ENCODE measurements around the gene ECD.
"Not testable (repeated sequence)": the region's sequence is repeated elsewhere in the genome, so short reads cannot be mapped to it uniquely, and the experiment has no call there.

The ECD gene

GRCh38 chr10:73156054-73156453 is 11.8 kb downstream of the ECD start:
- H3K9ac ChIP-seq (ENCODE audit: low read length): no peak overlapping the region
- no peaks in the 10 kb centered on the region for H3K27me3 ChIP-seq (ENCODE audit: control insufficient read depth, insufficient read depth, low read length)
- H3K4me1 ChIP-seq (ENCODE audit: control insufficient read depth, low read depth, low read length): no peaks in the 10 kb centered on the region
- H3K4me3 ChIP-seq (ENCODE audit: low read length): no peak overlapping the region
- H3K36me3 ChIP-seq (ENCODE audit: control insufficient read depth, low read depth, low read length): peaks cover 38% of the 10 kb centered on the region
- H3K9me3 ChIP-seq (ENCODE audit: control insufficient read depth, low read depth, low read length): no peaks in the 10 kb centered on the region
- H3K27ac ChIP-seq (ENCODE audit: low read length): no peak overlapping the region

- Histone ChIP-seq H3K9ac (ENCODE audit: low read length) (no peak overlapping the region), H3K9me3 (ENCODE audit: control insufficient read depth, low read depth, low read length) (no peaks in the 10 kb centered on the region), H3K27ac (ENCODE audit: low read length) (no peak overlapping the region), H3K4me3 (ENCODE audit: low read length) (no peak overlapping the region), H3K4me1 (ENCODE audit: control insufficient read depth, low read depth, low read length) (no peaks in the 10 kb centered on the region), H3K27me3 (ENCODE audit: control insufficient read depth, insufficient read depth, low read length) (no peaks in the 10 kb centered on the region), H3K36me3 (ENCODE audit: control insufficient read depth, low read depth, low read length) (peaks cover 46% of the 10 kb centered on the region)
Measured at GRCh38 chr10:73152009-73152408, 15.8 kb downstream of the ECD start.

GRCh38 chr10:73150633-73151413 is 17.0 kb downstream of the ECD start:
- not testable (repeated sequence) for H3K9me3 ChIP-seq (ENCODE audit: control insufficient read depth, low read depth, low read length); H3K9ac ChIP-seq (ENCODE audit: low read length); H3K27me3 ChIP-seq (ENCODE audit: control insufficient read depth, insufficient read depth, low read length); H3K27ac ChIP-seq (ENCODE audit: low read length); H3K4me1 ChIP-seq (ENCODE audit: control insufficient read depth, low read depth, low read length); H3K4me3 ChIP-seq (ENCODE audit: low read length)
- H3K36me3 ChIP-seq (ENCODE audit: control insufficient read depth, low read depth, low read length): peaks cover 46% of the 10 kb centered on the region

GRCh38 chr10:73141603-73142002 is 26.2 kb downstream of the ECD start:
- Histone ChIP-seq H3K27ac (ENCODE audit: low read length) (no peak overlapping the region), H3K27me3 (ENCODE audit: control insufficient read depth, insufficient read depth, low read length) (no peaks in the 10 kb centered on the region), H3K9me3 (ENCODE audit: control insufficient read depth, low read depth, low read length) (no peaks in the 10 kb centered on the region), H3K36me3 (ENCODE audit: control insufficient read depth, low read depth, low read length) (peaks cover 46% of the 10 kb centered on the region), H3K4me3 (ENCODE audit: low read length) (no peak overlapping the region), H3K4me1 (ENCODE audit: control insufficient read depth, low read depth, low read length) (no peaks in the 10 kb centered on the region), H3K9ac (ENCODE audit: low read length) (no peak overlapping the region)

GRCh38 chr10:73139251-73139650 is 28.6 kb downstream of the ECD start:
- H3K36me3 ChIP-seq (ENCODE audit: control insufficient read depth, low read depth, low read length): peaks cover 56% of the 10 kb centered on the region

GRCh38 chr10:73136627-73137026 is 31.2 kb downstream of the ECD start:
- H3K36me3 ChIP-seq (ENCODE audit: control insufficient read depth, low read depth, low read length): peaks cover 61% of the 10 kb centered on the region
- H3K9me3 ChIP-seq (ENCODE audit: control insufficient read depth, low read depth, low read length): no peaks in the 10 kb centered on the region
- H3K27me3 ChIP-seq (ENCODE audit: control insufficient read depth, insufficient read depth, low read length): no peaks in the 10 kb centered on the region
- no peak overlapping the region for H3K27ac ChIP-seq (ENCODE audit: low read length)
- H3K4me1 ChIP-seq (ENCODE audit: control insufficient read depth, low read depth, low read length): no peaks in the 10 kb centered on the region
- no peak overlapping the region for H3K4me3 ChIP-seq (ENCODE audit: low read length)
- no peak overlapping the region for H3K9ac ChIP-seq (ENCODE audit: low read length)

More at GRCh38 chr10:73139251-73139650, 28.6 kb downstream of the ECD start:
- Histone ChIP-seq H3K4me1 (ENCODE audit: control insufficient read depth, low read depth, low read length) (no peaks in the 10 kb centered on the region), H3K27me3 (ENCODE audit: control insufficient read depth, insufficient read depth, low read length) (no peaks in the 10 kb centered on the region), H3K9me3 (ENCODE audit: control insufficient read depth, low read depth, low read length) (no peaks in the 10 kb centered on the region), H3K9ac (ENCODE audit: low read length) (no peak overlapping the region), H3K27ac (ENCODE audit: low read length) (no peak overlapping the region), H3K4me3 (ENCODE audit: low read length) (no peak overlapping the region)

GRCh38 chr10:73134727-73135126 is 33.1 kb downstream of the ECD start:
- Histone ChIP-seq H3K4me3 (ENCODE audit: low read length) (no peak overlapping the region), H3K27me3 (ENCODE audit: control insufficient read depth, insufficient read depth, low read length) (no peaks in the 10 kb centered on the region), H3K4me1 (ENCODE audit: control insufficient read depth, low read depth, low read length) (no peaks in the 10 kb centered on the region), H3K27ac (ENCODE audit: low read length) (no peak overlapping the region), H3K9me3 (ENCODE audit: control insufficient read depth, low read depth, low read length) (no peaks in the 10 kb centered on the region), H3K9ac (ENCODE audit: low read length) (no peak overlapping the region), H3K36me3 (ENCODE audit: control insufficient read depth, low read depth, low read length) (peaks cover 70% of the 10 kb centered on the region)

GRCh38 chr10:73131913-73132686 is 35.7 kb downstream of the ECD start:
- no peak overlapping the region for H3K4me3 ChIP-seq (ENCODE audit: low read length)
- H3K9me3 ChIP-seq (ENCODE audit: control insufficient read depth, low read depth, low read length): no peaks in the 10 kb centered on the region
- no peak overlapping the region for H3K27ac ChIP-seq (ENCODE audit: low read length)
- H3K36me3 ChIP-seq (ENCODE audit: control insufficient read depth, low read depth, low read length): peaks cover 52% of the 10 kb centered on the region
- no peaks in the 10 kb centered on the region for H3K4me1 ChIP-seq (ENCODE audit: control insufficient read depth, low read depth, low read length)
- H3K27me3 ChIP-seq (ENCODE audit: control insufficient read depth, insufficient read depth, low read length): no peaks in the 10 kb centered on the region
- H3K9ac ChIP-seq (ENCODE audit: low read length): no peak overlapping the region

- no peaks in the 10 kb centered on the region for H3K4me1 ChIP-seq (ENCODE audit: control insufficient read depth, low read depth, low read length)
- no peak overlapping the region for H3K9ac ChIP-seq (ENCODE audit: low read length)
- no peaks in the 10 kb centered on the region for H3K9me3 ChIP-seq (ENCODE audit: control insufficient read depth, low read depth, low read length)
- peaks cover 49% of the 10 kb centered on the region for H3K36me3 ChIP-seq (ENCODE audit: control insufficient read depth, low read depth, low read length)
- no peak overlapping the region for H3K27ac ChIP-seq (ENCODE audit: low read length)
- no peaks in the 10 kb centered on the region for H3K27me3 ChIP-seq (ENCODE audit: control insufficient read depth, insufficient read depth, low read length)
- no peak overlapping the region for H3K4me3 ChIP-seq (ENCODE audit: low read length)
Measured at GRCh38 chr10:73131301-73131700, 36.5 kb downstream of the ECD start.

- no peaks in the 10 kb centered on the region for H3K9me3 ChIP-seq (ENCODE audit: control insufficient read depth, low read depth, low read length)
- no peak overlapping the region for H3K27ac ChIP-seq (ENCODE audit: low read length)
- no peaks in the 10 kb centered on the region for H3K27me3 ChIP-seq (ENCODE audit: control insufficient read depth, insufficient read depth, low read length)
- no peaks in the 10 kb centered on the region for H3K4me1 ChIP-seq (ENCODE audit: control insufficient read depth, low read depth, low read length)
- H3K36me3 ChIP-seq (ENCODE audit: control insufficient read depth, low read depth, low read length): peaks cover 14% of the 10 kb centered on the region
- no peak overlapping the region for H3K4me3 ChIP-seq (ENCODE audit: low read length)
- no peak overlapping the region for H3K9ac ChIP-seq (ENCODE audit: low read length)
Measured at GRCh38 chr10:73126343-73126742, 41.5 kb downstream of the ECD start.

GRCh38 chr10:73119952-73120351 is 47.9 kb downstream of the ECD start:
- no peaks in the 10 kb centered on the region for H3K27me3 ChIP-seq (ENCODE audit: control insufficient read depth, insufficient read depth, low read length)
- H3K36me3 ChIP-seq (ENCODE audit: control insufficient read depth, low read depth, low read length): no peaks in the 10 kb centered on the region
- H3K9ac ChIP-seq (ENCODE audit: low read length): no peak overlapping the region
- H3K27ac ChIP-seq (ENCODE audit: low read length): no peak overlapping the region
- no peaks in the 10 kb centered on the region for H3K9me3 ChIP-seq (ENCODE audit: control insufficient read depth, low read depth, low read length)
- peaks cover 8% of the 10 kb centered on the region for H3K4me1 ChIP-seq (ENCODE audit: control insufficient read depth, low read depth, low read length)
- no peak overlapping the region for H3K4me3 ChIP-seq (ENCODE audit: low read length)

GRCh38 chr10:73119457-73119856 is 48.4 kb downstream of the ECD start:
- Histone ChIP-seq H3K27ac (ENCODE audit: low read length) (no peak overlapping the region), H3K27me3 (ENCODE audit: control insufficient read depth, insufficient read depth, low read length) (no peaks in the 10 kb centered on the region), H3K9ac (ENCODE audit: low read length) (no peak overlapping the region), H3K4me1 (ENCODE audit: control insufficient read depth, low read depth, low read length) (peaks cover 8% of the 10 kb centered on the region), H3K36me3 (ENCODE audit: control insufficient read depth, low read depth, low read length) (no peaks in the 10 kb centered on the region), H3K9me3 (ENCODE audit: control insufficient read depth, low read depth, low read length) (no peaks in the 10 kb centered on the region), H3K4me3 (ENCODE audit: low read length) (no peak overlapping the region)

Measured in iPS-18a (cell line).